Right lobe of liver (tissue), 6 donors: ENCODE data around the gene ASPHD2. TPM values are rescaled to one million over a fixed set of nuclear protein-coding genes. Genes with fewer than 3 reads are reported as not detected.
A peak's percentile ranks its signal among the peaks of the same experiment; 100 is the strongest.

ENCODE experiments used
- ATAC-seq, 4 donors: fragments of 200-7000 bp; cut with Tn5 transposase; one replicate each; pipeline ENCODE4 v1.9.1; 2020; ENCODE audit warnings: mild to moderate bottlenecking in 4 of 4, moderate library complexity in 4 of 4
- DNase-seq, 3 donors: peaks; one replicate each; pipeline ENCODE4 v3.0.0-alpha.2; 2020
- H3K27ac ChIP-seq, 3 donors: fragments of 200-600 bp; one replicate each; pipeline ENCODE4 v1.8.0; 2022
- H3K27me3 ChIP-seq, 2 donors: fragments of 200-600 bp; one replicate each; pipeline ENCODE4 v1.8.0; 2022
- H3K36me3 ChIP-seq, 4 donors: fragments of 200-600 bp; sonication (generic) in 1 of 4; one replicate each; pipeline versions ENCODE4 v1.5.1 to v1.8.0; 2017 to 2022; ENCODE audit warnings: control low read depth in 1 of 4
- H3K4me1 ChIP-seq, 4 donors: fragments of 200-600 bp; sonication (generic) in 1 of 4; one replicate each; pipeline versions ENCODE4 v1.5.1 to v1.8.0; 2017 to 2022; ENCODE audit warnings: control low read depth in 1 of 4
- H3K4me3 ChIP-seq, 3 donors: fragments of 200-600 bp; one replicate each; pipeline ENCODE4 v1.8.0; 2022
- H3K9me3 ChIP-seq, 4 donors: fragments of 200-600 bp; sonication (generic) in 1 of 4; one replicate each; pipeline versions ENCODE4 v1.5.1 to v1.8.0; 2017 to 2022; ENCODE audit warnings: control low read depth in 1 of 4
- POLR2A ChIP-seq: fragments of 450-650 bp; IDR thresholded peaks from one replicate; pipeline ENCODE4 v1.6.1; 2017; ENCODE audit warnings: antibody characterized with exemption, mild to moderate bottlenecking
- WGBS: methylation state at CpG from one replicate; pipeline ENCODE4 v1.1.6; 2018; ENCODE audit warnings: low coverage, low lambda C conversion rate; ENCODE audit not compliant: insufficient coverage; ENCODE audit errors: missing lambda C conversion rate; 5-methylcytosine and 5-hydroxymethylcytosine counted together
- intact Hi-C, 2 donors: fragments of 100-400 bp; cut with DNase I; formaldehyde crosslinking; loops; one replicate each; pipeline versions ENCODE4 v1.11.2 to v1.14.1; 2022
- total RNA-seq, 6 experiments: library from RNA; depleted of rRNA in 2 of 6; stranded (reverse); fragments of >200 nt in 2 of 6; fragmentation: NEBNext Ultra II Directional in 3 of 6; extraction: Animal tissue kit (Norgen Biotek cat#: 25700) in 3 of 6; gene quantifications; one replicate each; pipeline versions ENCODE4 v1.1.0 to v1.2.4, GENCODE V29; 2016 to 2023
- TF ChIP-seq, protein P1 (sequence below), 4 donors: fragments of 200-600 bp in 3 of 4; fragments of 450-650 bp in 1 of 4; IDR thresholded peaks; one replicate each; pipeline versions ENCODE4 v1.5.1 to v1.8.0; 2016 to 2022; ENCODE audit warnings: antibody characterized with exemption in 4 of 4, mild to moderate bottlenecking in 2 of 4
- donor health status: DM: no; HTN: yes; CAD: no.
- donor health status: DM: no; HTN: no; CAD: no.
- donor health status: DM: no; HTN: no; CAD: no.
- donor health status: DM: no; HTN: yes; CAD: no.
- donor health status: DM: no; HTN: yes; CAD: no.

Gene ASPHD2
- total RNA-seq, 6 experiments from 2014 or later = 0.07 to 0.38 (median 0.12) TPM; not detected in 3

DNA sequence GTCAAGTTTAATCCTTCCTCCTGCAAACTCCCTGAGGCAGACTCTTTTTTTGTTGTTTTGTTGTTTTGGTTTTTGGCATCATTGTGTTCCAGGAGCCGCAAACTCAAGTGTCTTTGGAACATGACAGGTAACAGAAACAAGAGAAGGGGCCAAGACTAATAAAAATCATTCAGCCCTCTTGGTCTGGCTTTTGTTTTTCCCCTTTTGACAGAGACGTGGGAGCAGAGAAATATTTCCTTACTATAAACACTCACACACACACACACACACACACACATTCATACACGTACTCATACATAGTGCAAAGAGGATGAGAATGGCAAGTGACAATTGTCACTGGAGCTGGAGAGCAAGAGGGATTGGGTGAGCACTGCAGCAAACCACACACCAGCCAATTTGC is 10.4 kb upstream of the ASPHD2 start:
- DNase-seq (no peak), ATAC-seq (no peak)
- TF ChIP-seq, protein P1, sequence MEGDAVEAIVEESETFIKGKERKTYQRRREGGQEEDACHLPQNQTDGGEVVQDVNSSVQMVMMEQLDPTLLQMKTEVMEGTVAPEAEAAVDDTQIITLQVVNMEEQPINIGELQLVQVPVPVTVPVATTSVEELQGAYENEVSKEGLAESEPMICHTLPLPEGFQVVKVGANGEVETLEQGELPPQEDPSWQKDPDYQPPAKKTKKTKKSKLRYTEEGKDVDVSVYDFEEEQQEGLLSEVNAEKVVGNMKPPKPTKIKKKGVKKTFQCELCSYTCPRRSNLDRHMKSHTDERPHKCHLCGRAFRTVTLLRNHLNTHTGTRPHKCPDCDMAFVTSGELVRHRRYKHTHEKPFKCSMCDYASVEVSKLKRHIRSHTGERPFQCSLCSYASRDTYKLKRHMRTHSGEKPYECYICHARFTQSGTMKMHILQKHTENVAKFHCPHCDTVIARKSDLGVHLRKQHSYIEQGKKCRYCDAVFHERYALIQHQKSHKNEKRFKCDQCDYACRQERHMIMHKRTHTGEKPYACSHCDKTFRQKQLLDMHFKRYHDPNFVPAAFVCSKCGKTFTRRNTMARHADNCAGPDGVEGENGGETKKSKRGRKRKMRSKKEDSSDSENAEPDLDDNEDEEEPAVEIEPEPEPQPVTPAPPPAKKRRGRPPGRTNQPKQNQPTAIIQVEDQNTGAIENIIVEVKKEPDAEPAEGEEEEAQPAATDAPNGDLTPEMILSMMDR (IDR thresholded peaks at IDR 0.05) = no peak
- no peak for TF ChIP-seq POLR2A
- H3K27me3 ChIP-seq = no peaks in the 10 kb centered on the region
- no peaks in the 10 kb centered on the region for H3K36me3 ChIP-seq
- no peak overlapping the region for H3K4me3 ChIP-seq
- intact Hi-C loops = no loop called here
- H3K4me1 ChIP-seq = no peaks in the 10 kb centered on the region
- no peaks in the 10 kb centered on the region for H3K9me3 ChIP-seq
- H3K27ac ChIP-seq = no peak overlapping the region
- 53% methylated on average over 3 of the region's 3 CpGs for WGBS

DNA sequence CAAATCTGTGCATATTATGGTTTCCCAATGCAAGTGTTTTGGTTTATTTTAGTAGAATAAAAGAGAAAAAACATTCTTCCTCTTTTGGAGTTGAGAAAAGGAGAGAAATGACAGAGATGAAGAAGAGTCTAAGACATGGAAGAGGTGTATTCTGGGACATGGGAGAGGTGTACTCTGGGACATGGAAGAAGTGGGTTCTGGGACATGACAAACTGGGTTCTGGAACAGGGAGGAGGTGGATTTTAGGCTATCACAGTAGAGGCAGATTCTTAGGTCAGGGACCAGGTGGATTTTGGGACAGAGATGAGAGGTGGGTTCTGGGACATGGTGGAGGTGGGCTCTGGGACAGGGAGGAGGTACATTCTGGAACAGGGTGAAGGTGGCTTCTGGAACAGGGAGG is 2.1 kb upstream of the ASPHD2 start:
- TF ChIP-seq POLR2A = no peak
- TF ChIP-seq, protein P1 (IDR thresholded peaks at IDR 0.05) = no peak
- Histone ChIP-seq H3K4me1 (no peaks in the 10 kb centered on the region), H3K4me3 (no peak overlapping the region), H3K9me3 (no peaks in the 10 kb centered on the region), H3K36me3 (no peaks in the 10 kb centered on the region), H3K27me3 (no peaks in the 10 kb centered on the region), H3K27ac (no peak overlapping the region)
- ATAC-seq (no peak), DNase-seq (no peak)
- intact Hi-C loops = no loop called here

DNA sequence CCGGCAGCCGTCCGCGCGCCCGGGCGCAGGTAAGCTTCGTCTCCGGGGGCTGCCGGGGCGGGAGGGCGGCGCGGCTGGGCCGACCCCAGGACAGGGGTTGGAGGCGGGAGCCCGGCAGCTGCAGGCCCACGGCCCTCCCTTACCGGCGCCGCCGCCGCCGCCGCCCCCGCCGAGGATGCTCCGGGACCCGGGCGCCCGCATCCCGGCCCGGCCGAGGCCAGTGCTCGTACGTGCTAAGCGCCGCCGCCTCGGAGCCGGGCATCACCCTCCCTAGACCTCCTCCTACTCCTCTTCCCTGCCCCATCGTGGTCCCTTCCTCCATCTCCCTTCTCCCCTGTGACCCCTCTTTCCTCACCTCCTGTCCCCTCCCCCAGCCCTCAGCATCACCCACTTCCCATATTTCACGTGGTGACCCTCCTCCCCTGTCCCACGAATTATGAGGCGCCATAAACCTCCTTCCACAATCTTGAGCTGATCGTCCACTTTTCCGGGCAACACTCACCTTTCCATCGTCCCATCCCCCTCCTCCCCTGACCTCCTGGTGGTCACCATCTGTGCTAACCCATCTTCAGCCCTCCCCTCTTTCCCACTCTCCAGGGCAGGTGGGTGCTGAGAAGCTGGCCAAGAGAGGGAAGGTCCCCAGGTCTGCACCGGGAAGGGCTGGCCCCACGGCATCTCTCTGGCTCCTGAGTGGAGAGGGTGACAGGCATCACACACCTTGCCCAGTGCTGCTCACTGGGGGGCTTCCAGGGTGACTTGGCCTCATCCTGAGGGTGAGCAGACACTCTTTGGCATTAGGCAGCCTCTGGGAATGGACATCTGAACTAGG is 612 bp downstream of the ASPHD2 start:
- Histone ChIP-seq H3K9me3 (no peaks in the 10 kb centered on the region), H3K27ac (no peak overlapping the region), H3K27me3 (no peaks in the 10 kb centered on the region), H3K4me3 (peak overlapping the region in 2 of 3 donors; percentile 21 to 56), H3K36me3 (no peaks in the 10 kb centered on the region), H3K4me1 (no peaks in the 10 kb centered on the region)
- 8% methylated on average over 17 of the region's 50 CpGs for WGBS
- DNase-seq (no peak), ATAC-seq (no peak)
- TF ChIP-seq POLR2A = no peak
- TF ChIP-seq, protein P1 (IDR thresholded peaks at IDR 0.05) = no peak
- intact Hi-C loops = no loop called here

DNA sequence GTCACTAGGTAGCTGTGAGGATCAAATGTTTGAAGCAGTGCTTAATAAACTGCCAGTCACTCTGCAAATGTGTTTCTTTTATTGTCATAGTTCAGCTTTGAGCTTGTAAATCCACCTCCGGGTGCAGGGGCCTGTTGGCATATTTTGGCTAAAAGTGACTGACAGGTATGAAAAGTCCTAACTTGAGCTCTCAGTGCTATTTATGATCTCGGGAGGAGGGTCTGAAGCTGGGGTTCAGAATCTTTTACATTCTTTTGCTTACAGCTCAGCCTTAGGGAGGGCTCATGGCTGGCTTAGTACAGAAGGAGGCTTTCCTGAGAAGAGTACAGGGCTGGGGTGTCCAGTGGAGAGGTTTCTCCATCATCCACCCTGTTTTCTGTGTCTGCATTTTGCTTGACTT is 1.5 kb downstream of the ASPHD2 start:
- H3K4me3 ChIP-seq = no peak overlapping the region

More for the DNA sequence above, 1.5 kb downstream of the ASPHD2 start:
- TF ChIP-seq, protein P1 (IDR thresholded peaks at IDR 0.05) = no peak
- no peak for TF ChIP-seq POLR2A
- ATAC-seq (no peak), DNase-seq (no peak)
- Histone ChIP-seq H3K27ac (no peak overlapping the region), H3K4me1 (no peaks in the 10 kb centered on the region), H3K9me3 (no peaks in the 10 kb centered on the region), H3K27me3 (no peaks in the 10 kb centered on the region), H3K36me3 (no peaks in the 10 kb centered on the region)
- intact Hi-C loops = no loop called here
- WGBS = 44% methylated on average over 2 of the region's 2 CpGs
